HEK293T (cell line): ENCODE data around the gene PEMT.

ENCODE experiments used
- BHLHE40 ChIP-seq: fragments of 450-650 bp; IDR thresholded peaks from 2 replicates; pipeline ENCODE4 v1.6.1; 2016; ENCODE audit warnings: mild to moderate bottlenecking, moderate library complexity, borderline replicate concordance
- LEF1 ChIP-seq: fragments of 450-650 bp; IDR thresholded peaks from 2 replicates; pipeline ENCODE4 v1.6.1; 2017; ENCODE audit warnings: mild to moderate bottlenecking, borderline replicate concordance

GRCh38 chr17:17541640-17542001 lies 49.9 kb downstream of the PEMT start:
- no peak for TF ChIP-seq LEF1
- no peak for TF ChIP-seq BHLHE40
